ENCODE data around the gene ST7. TPM values are rescaled to one million over a fixed set of nuclear protein-coding genes. Genes with fewer than 3 reads are reported as not detected.
"Not testable (repeated sequence)": the region's sequence is repeated elsewhere in the genome, so short reads cannot be mapped to it uniquely, and the experiment has no call there.

The ST7 gene
- total RNA-seq, 1 donor from 2014 or later, result 17.0 TPM

DNA sequence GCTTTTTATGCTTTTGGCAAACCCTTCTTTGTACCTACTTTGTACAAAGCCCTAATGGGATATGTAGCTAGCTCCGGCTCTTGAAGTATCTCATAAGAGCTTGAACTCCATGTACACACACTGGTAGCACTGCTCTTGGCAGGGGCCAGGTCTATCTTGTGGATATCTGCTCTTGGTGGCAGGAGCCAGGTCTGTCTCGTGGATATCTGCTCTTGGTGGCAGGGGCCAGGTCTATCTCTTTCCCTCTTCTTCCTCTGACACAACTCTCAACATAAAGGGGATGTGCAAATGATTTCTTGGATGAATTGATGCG, 277.7 kb downstream of the ST7 start:
- Histone ChIP-seq H3K36me3 (ENCODE audit: control insufficient read depth, insufficient read depth, low read length) (no peaks in the 10 kb centered on the region), H3K4me3 (ENCODE audit: low read depth, low read length) (no peak overlapping the region), H3K27me3 (ENCODE audit: control insufficient read depth, insufficient read depth, low read length) (no peaks in the 10 kb centered on the region)
- TF ChIP-seq CTCF (IDR thresholded peaks at IDR 0.05; ENCODE audit: insufficient read depth, low read length, poor library complexity, severe bottlenecking), result no peak
- no peak for DNase-seq (ENCODE audit: low read depth)

- no peak for TF ChIP-seq CTCF (IDR thresholded peaks at IDR 0.05; ENCODE audit: insufficient read depth, low read length, poor library complexity, severe bottlenecking)
- DNase-seq (ENCODE audit: low read depth), result no peak
- H3K36me3 ChIP-seq (ENCODE audit: control insufficient read depth, insufficient read depth, low read length), result no peaks in the 10 kb centered on the region
- H3K27me3 ChIP-seq (ENCODE audit: control insufficient read depth, insufficient read depth, low read length), result no peaks in the 10 kb centered on the region
- no peak overlapping the region for H3K4me3 ChIP-seq (ENCODE audit: low read depth, low read length)
These were observed 284.3 kb downstream of the ST7 start for GRCh38 chr7:117237646-117238045.

DNA sequence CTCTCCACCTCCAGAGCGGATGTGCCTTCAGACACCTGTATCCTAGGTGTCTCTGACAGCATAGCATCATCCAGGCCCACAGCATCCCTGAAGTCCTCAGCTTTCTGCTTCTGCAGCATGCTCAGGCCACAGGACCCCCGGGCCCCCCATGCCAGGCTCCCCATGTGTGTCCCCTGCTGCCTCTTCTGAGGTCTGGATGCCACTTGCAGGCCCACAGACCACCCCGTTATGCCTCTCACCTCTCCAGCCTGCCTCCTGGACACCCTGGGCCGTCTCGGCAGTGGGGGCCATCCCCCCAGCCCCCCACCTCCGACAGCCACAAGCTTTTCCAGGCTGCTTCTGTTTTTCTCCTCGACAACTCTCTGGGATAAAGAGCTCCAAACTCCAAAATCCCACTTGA, 285.2 kb downstream of the ST7 start:
- no peak for DNase-seq (ENCODE audit: low read depth)
- TF ChIP-seq CTCF (IDR thresholded peaks at IDR 0.05; ENCODE audit: insufficient read depth, low read length, poor library complexity, severe bottlenecking), result no peak
- Histone ChIP-seq H3K36me3 (ENCODE audit: control insufficient read depth, insufficient read depth, low read length) (no peaks in the 10 kb centered on the region), H3K27me3 (ENCODE audit: control insufficient read depth, insufficient read depth, low read length) (no peaks in the 10 kb centered on the region), H3K4me3 (ENCODE audit: low read depth, low read length) (no peak overlapping the region)

GRCh38 chr7:117238937-117239336, 285.6 kb downstream of the ST7 start:
- H3K27me3 ChIP-seq (ENCODE audit: control insufficient read depth, insufficient read depth, low read length), result no peaks in the 10 kb centered on the region
- TF ChIP-seq CTCF (IDR thresholded peaks at IDR 0.05; ENCODE audit: insufficient read depth, low read length, poor library complexity, severe bottlenecking), result no peak
- no peak for DNase-seq (ENCODE audit: low read depth)

GRCh38 chr7:117241088-117241487, 287.8 kb downstream of the ST7 start:
- no peak for DNase-seq (ENCODE audit: low read depth)
- Histone ChIP-seq H3K36me3 (ENCODE audit: control insufficient read depth, insufficient read depth, low read length) (no peaks in the 10 kb centered on the region), H3K27me3 (ENCODE audit: control insufficient read depth, insufficient read depth, low read length) (no peaks in the 10 kb centered on the region), H3K4me3 (ENCODE audit: low read depth, low read length) (no peak overlapping the region)
- TF ChIP-seq CTCF (IDR thresholded peaks at IDR 0.05; ENCODE audit: insufficient read depth, low read length, poor library complexity, severe bottlenecking), result no peak

More at GRCh38 chr7:117238937-117239336, 285.6 kb downstream of the ST7 start:
- Histone ChIP-seq H3K4me3 (ENCODE audit: low read depth, low read length) (no peak overlapping the region), H3K36me3 (ENCODE audit: control insufficient read depth, insufficient read depth, low read length) (no peaks in the 10 kb centered on the region)

- no peak for TF ChIP-seq CTCF (IDR thresholded peaks at IDR 0.05; ENCODE audit: insufficient read depth, low read length, poor library complexity, severe bottlenecking)
- no peak for DNase-seq (ENCODE audit: low read depth)
- no peaks in the 10 kb centered on the region for H3K27me3 ChIP-seq (ENCODE audit: control insufficient read depth, insufficient read depth, low read length)
- H3K4me3 ChIP-seq (ENCODE audit: low read depth, low read length), result no peak overlapping the region
- H3K36me3 ChIP-seq (ENCODE audit: control insufficient read depth, insufficient read depth, low read length), result no peaks in the 10 kb centered on the region
These were observed 290.1 kb downstream of the ST7 start for GRCh38 chr7:117243390-117243789.

DNA sequence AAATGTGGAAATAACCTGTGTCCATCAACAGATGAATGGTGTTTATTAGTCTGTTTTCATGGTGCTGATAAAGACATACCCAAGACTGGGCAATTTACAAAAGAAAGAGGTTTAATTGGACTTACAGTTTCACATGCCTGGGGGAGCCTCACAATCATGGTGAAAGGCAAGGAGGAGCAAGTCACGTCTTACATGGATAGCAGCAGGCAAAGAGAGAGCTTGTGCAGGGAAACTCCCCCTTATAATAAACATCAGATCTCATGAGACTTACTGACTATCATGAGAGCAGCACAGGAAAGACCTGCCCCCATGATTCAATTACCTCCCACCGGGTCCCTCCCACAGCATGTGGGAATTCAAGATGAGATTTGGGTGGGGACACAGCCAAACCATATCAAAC, 292.4 kb downstream of the ST7 start:
- not testable (repeated sequence) for H3K4me3 ChIP-seq (ENCODE audit: low read depth, low read length); H3K36me3 ChIP-seq (ENCODE audit: control insufficient read depth, insufficient read depth, low read length); H3K27me3 ChIP-seq (ENCODE audit: control insufficient read depth, insufficient read depth, low read length); DNase-seq (ENCODE audit: low read depth)

Measured in kidney epithelial cell (primary cell).